ENCODE measurements around the gene NAA38. TPM values are rescaled to one million over a fixed set of nuclear protein-coding genes. Genes with fewer than 3 reads are reported as not detected.

Gene NAA38
- total RNA-seq, 1 donor from 2014 or later, result 152 TPM

DNA sequence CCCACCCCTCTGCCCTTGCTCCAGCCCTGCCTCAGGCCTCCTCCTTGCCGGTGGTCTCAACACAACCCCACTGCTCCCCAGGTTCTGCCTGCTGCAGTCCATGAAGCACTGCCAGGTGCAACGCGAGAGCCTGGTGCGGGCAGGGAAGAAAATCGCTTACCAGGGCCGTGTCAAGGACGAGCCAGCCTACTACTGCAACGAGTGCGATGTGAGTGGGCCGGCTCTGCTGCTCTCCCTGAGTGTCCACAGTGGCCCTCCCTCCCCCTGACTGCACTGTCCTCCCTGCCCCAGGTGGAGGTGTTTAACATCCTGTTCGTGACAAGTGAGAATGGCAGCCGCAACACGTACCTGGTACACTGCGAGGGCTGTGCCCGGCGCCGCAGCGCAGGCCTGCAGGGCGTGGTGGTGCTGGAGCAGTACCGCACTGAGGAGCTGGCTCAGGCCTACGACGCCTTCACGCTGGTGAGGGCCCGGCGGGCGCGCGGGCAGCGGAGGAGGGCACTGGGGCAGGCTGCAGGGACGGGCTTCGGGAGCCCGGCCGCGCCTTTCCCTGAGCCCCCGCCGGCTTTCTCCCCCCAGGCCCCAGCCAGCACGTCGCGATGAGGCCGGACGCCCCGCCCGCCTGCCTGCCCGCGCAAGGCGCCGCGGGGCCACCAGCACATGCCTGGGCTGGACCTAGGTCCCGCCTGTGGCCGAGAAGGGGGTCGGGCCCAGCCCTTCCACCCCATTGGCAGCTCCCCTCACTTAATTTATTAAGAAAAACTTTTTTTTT lies 4.3 kb downstream of the NAA38 start:
- no peak for DNase-seq (ENCODE audit: low read depth in 2 of 2)

DNA sequence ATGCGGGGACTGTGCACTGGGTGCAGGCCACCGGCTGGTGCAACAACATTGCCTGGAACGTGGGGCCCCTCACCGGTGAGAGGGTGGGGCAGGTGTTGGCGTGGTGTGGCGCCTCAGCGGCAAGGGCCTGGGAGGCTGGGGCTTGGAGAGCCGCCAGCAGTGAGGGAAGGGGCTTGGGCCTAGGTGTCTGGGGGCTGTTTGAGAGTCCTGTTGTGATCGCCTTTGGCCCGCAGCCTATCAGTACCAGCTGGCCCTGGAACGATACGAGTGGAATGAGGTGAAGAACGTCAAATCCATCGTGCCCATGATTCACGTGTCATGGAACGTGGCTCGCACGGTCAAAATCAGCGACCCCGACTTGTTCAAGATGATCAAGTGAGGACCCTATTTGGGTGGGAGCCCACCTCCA lies 5.1 kb downstream of the NAA38 start:
- DNase-seq (ENCODE audit: low read depth in 2 of 2), result no peak

- peak; percentile 89 to 95 for DNase-seq (ENCODE audit: low read depth in 2 of 2)
Measured at GRCh38 chr17:7851438-7852261, 5.7 kb downstream of the NAA38 start.

- DNase-seq (ENCODE audit: low read depth in 2 of 2), result no peak
Measured at GRCh38 chr17:7850701-7851437, 6.5 kb downstream of the NAA38 start.

- DNase-seq (ENCODE audit: low read depth in 2 of 2), result no peak
Measured at GRCh38 chr17:7849751-7850504, 7.4 kb downstream of the NAA38 start.

- no peak for DNase-seq (ENCODE audit: low read depth in 2 of 2)
Measured at GRCh38 chr17:7849130-7849750, 8.1 kb downstream of the NAA38 start.

GRCh38 chr17:7848739-7849129 lies 8.6 kb downstream of the NAA38 start:
- no peak for DNase-seq (ENCODE audit: low read depth in 2 of 2)

DNA sequence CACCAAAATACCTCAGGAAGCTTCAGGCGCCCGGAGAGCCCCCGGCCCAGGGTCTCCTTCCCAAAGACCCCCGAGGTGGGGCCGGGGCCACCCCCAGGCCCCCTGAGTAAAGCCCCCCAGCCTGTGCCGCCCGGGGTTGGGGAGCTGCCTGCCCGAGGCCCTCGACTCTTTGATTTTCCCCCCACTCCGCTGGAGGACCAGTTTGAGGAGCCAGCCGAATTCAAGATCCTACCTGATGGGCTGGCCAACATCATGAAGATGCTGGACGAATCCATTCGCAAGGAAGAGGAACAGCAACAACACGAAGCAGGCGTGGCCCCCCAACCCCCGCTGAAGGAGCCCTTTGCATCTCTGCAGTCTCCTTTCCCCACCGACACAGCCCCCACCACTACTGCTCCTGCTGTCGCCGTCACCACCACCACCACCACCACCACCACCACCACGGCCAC lies 9.2 kb downstream of the NAA38 start:
- DNase-seq (ENCODE audit: low read depth in 2 of 2), result no peak

DNA sequence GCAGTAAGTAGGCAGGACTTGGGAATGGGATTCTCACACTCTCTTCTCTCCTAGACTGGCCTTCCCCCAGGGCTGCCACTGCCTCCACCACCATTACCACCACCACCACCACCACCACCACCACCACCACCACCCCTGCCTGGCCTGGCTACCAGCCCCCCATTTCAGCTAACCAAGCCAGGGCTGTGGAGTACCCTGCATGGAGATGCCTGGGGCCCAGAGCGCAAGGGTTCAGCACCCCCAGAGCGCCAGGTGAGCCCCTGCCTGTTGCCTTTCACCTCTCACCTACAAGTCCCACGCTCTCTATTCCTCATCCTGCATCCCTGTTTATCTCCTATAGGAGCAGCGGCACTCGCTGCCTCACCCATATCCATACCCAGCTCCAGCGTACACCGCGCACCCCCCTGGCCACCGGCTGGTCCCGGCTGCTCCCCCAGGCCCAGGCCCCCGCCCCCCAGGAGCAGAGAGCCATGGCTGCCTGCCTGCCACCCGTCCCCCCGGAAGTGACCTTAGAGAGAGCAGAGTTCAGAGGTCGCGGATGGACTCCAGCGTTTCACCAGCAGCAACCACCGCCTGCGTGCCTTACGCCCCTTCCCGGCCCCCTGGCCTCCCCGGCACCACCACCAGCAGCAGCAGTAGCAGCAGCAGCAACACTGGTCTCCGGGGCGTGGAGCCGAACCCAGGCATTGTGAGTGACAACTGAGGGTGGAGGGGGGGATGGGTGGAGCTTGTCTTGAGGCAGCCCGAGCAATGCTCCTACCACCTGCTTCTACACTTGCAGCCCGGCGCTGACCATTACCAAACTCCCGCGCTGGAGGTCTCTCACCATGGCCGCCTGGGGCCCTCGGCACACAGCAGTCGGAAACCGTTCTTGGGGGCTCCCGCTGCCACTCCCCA lies 10.3 kb downstream of the NAA38 start:
- DNase-seq (ENCODE audit: low read depth in 2 of 2), result no peak

DNA sequence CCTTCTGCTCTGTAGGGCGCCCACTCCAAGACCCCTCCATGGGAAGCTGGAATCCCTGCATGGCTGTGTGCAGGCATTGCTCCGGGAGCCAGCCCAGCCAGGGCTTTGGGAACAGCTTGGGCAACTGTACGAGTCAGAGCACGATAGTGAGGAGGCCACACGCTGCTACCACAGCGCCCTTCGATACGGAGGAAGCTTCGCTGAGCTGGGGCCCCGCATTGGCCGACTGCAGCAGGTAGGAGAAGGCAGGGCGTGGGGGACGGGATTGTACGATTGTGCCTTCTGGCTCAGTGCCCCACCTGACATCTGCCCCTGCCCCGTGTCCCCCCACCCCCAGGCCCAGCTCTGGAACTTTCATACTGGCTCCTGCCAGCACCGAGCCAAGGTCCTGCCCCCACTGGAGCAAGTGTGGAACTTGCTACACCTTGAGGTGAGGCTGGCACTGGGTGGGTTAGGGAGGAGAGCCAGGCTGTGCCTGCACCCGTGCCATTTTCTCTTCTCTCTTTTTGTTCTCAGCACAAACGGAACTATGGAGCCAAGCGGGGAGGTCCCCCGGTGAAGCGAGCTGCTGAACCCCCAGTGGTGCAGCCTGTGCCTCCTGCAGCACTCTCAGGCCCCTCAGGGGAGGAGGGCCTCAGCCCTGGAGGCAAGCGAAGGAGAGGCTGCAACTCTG lies 11.2 kb downstream of the NAA38 start:
- DNase-seq (ENCODE audit: low read depth in 2 of 2), result no peak

DNA sequence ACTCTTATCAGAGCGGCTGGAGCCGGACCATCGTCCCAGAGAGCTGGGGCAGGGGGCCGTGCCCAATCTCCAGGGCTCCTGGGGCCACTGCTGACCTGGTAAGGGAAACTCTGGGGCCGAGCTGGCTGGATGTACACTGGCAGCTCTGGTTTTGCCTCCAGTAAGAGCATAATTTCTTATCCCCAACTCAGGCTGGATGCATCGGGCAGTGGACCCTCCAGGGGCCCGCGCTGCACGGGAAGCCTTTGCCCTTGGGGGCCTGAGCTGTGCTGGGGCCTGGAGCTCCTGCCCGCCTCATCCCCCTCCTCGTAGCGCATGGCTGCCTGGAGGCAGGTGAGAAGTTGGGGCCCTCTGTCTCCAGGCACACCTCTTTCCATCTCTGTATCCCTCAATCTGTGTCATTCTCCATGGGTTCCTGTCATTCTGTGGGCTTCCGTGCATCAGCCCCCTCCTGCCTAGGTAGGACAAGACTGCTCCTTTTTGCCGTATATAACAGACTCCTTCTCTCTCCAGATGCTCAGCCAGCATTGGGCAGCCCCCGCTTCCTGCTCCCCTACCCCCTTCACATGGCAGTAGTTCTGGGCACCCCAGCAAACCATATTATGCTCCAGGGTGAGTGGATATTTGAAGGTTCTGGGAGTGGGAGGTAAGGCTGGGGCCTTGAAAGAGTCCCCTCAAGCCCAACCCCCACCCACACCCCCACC lies 11.8 kb downstream of the NAA38 start:
- no peak for DNase-seq (ENCODE audit: low read depth in 2 of 2)

DNA sequence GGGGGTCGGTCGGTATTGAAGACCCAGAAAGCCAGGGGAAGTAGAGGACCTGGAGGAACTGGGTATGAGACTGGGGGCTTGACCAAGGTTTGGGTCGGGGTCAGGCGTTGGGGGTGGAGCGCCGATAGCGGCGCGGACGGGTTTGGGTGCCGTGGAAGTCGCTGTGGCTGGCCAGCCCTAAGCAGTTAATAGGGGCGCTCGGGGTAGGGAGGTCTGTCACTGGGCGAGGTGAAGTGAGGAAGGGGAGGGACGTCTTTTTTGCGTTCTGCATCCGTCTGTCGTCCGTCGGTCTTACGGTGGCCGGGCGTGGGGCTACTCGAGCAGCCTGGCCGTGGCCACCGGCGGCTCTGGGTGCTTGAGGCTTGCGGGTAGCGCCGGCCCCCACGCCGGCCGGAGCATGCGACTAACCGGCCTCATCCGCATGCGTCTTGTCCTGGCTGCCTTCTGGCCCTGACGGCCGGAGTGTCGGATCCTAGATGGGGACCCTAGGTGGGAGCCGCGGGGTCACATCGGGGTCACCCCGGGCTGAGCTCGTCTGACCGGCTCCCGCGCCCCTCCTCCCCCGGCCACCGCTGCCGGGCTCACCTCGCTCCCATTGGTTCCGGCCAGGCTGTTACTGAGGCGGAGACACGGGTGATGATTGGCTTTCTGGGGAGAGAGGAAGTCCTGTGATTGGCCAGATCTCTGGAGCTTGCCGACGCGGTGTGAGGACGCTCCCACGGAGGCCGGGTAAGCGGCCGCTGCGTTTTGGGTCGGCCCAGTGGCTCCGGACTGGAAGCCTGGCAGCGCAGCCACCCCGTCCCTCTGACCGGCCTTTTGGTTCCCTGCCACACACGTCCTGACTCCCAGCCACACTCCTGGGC lies 12.8 kb downstream of the NAA38 start:
- DNase-seq (ENCODE audit: low read depth in 2 of 2), result peak; percentile 96 to 97

DNA sequence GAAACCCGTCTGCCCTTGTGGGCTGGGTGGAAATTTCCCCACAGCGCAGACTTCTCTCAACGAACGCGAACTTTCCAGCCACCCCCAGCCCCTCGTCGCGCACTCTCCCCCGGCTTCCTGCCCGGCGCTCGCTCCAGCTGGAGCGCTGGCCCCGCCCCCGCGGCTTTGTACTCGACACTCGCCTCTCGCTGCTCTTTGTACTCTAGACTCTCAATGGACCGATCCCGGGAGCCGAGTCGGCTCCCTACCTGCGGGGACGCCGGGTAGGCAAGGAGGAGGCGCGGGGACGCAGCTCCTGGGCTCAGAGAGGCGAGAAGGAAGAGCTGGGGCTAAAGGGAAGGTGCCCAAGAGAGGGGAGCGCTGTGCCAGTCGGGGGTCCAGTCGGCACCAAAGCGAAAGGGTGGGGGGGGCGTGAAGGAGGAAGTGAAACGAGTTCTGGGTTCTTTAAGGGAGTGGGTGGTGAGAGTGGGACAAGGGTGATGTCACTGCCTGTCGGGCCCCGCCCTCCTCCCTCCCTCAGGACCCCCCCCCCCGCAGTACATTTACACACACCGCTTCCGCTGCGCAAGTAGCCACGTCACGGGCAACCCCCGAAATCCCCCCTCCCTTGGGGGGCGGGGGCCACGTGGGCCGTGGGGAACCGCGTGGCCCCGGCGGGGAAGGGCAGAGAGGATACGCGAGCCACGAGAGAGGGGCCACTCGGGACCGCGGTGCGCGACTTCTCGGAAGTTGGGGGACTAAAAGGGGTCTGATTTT lies 13.6 kb downstream of the NAA38 start:
- DNase-seq (ENCODE audit: low read depth in 2 of 2), result peak; percentile 95

DNA sequence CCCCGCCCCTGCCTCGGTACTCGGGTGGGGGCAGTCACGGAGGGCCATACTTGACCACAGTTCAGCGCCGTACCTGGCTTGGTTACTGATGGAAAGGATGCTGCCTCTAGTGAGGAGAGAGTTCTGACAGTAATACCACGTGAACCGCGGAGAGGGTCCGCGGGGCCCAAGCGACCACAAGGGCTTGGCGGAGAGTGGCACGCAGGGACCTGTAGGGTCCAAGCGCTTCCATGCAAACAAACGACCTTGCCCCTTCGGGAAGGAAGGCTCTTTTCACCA lies 14.2 kb downstream of the NAA38 start:
- no peak for DNase-seq (ENCODE audit: low read depth in 2 of 2)

GRCh38 chr17:7842380-7843256 lies 14.7 kb downstream of the NAA38 start:
- peak; percentile 98 for DNase-seq (ENCODE audit: low read depth in 2 of 2)

DNA sequence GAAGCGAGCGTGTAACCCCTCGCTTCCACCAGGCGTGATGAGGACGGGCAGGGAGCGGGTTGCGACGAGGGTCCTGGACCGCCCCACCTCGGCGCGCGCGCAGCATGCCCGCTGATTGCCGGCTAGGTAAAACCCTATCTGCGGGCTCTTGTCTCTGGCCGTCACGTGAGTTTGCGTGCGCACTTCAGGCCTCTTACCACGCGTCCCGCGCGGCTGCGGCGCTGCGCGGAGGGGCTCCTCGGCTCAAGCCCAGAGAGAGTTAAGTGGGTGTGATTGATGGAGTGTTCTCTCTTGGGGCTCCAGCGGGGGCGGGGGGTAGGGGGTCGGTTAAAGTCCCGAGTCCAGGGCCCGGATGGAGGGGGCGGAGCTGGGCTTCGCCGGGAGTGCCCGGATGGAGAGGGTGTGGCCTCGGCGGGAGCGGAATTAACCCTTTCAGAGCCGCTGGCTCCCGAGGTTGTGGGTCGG lies 15.4 kb downstream of the NAA38 start:
- peak; percentile 88 to 93 for DNase-seq (ENCODE audit: low read depth in 2 of 2)
